B cell (primary cell): ENCODE data around the gene MINAR1. TPM values are rescaled to one million over a fixed set of nuclear protein-coding genes. Genes with fewer than 3 reads are reported as not detected.

ENCODE experiments used
- ATAC-seq: fragments of 200-7000 bp; cut with Tn5 transposase; one replicate; pipeline ENCODE4 v1.10.0; 2021; ENCODE audit warnings: low read depth, mild to moderate bottlenecking, moderate number of reproducible peaks, moderate library complexity
- CTCF ChIA-PET: fragments of 350-600 bp; sonication (Branson Sonifier 250); formaldehyde crosslinking; loops from one replicate; lab custom pipeline; 2021; ENCODE audit warnings: antibody characterized with exemption, inconsistent platforms; lab: Charles Lee
- POLR2A ChIA-PET: fragments of 350-600 bp; sonication (Branson Sonifier 250); formaldehyde crosslinking; loops from one replicate; lab custom pipeline; 2021; ENCODE audit warnings: antibody characterized with exemption; lab: Charles Lee
- DNase-seq: peaks from one replicate; pipeline ENCODE4 v3.0.0; 2013
- H2AFZ ChIP-seq: 2 replicates; pipeline ENCODE4 v1.6.1; 2012; ENCODE audit warnings: mild to moderate bottlenecking, low read depth, low read length; ENCODE audit not compliant: insufficient read depth, poor library complexity, severe bottlenecking
- H3K27ac ChIP-seq, 2 donors: 1 replicate in 1 of 2; 2 replicates in 1 of 2; pipeline ENCODE4 v1.5.1; 2012 to 2013; ENCODE audit warnings: low read length in 2 of 2, mild to moderate bottlenecking in 2 of 2, moderate library complexity in 1 of 2
- H3K27me3 ChIP-seq, 4 experiments: fragments of 200-600 bp in 1 of 4; sonication (generic) in 1 of 4; replicated peaks in 1 of 4; 1 replicate in 2 of 4; 2 replicates in 2 of 4; pipeline versions ENCODE4 v1.6.1 to v1.7.0; 2013 to 2016; ENCODE audit warnings: low read length in 3 of 4, mild to moderate bottlenecking in 2 of 4, mixed read lengths in 1 of 4, moderate library complexity in 1 of 4; ENCODE audit not compliant: insufficient read depth in 4 of 4, control insufficient read depth in 3 of 4; ENCODE audit errors: control extremely low read depth in 1 of 4
- H3K36me3 ChIP-seq, 2 experiments: replicated peaks in 1 of 2; 1 replicate in 1 of 2; 2 replicates in 1 of 2; pipeline versions ENCODE4 v1.6.1 to v1.7.1; 2013; ENCODE audit warnings: low read length in 1 of 2; ENCODE audit not compliant: insufficient read depth in 2 of 2, control insufficient read depth in 1 of 2; ENCODE audit errors: control extremely low read depth in 1 of 2, extremely low read depth in 1 of 2
- H3K4me1 ChIP-seq, 2 donors: fragments of 200-600 bp in 1 of 2; sonication (generic) in 1 of 2; 1 replicate in 1 of 2; 2 replicates in 1 of 2; pipeline versions ENCODE4 v1.5.1 to v1.6.1; 2013 to 2017; ENCODE audit warnings: low read length in 2 of 2; ENCODE audit not compliant: control insufficient read depth in 2 of 2, insufficient read depth in 2 of 2
- H3K4me2 ChIP-seq: replicated peaks from 2 replicates; pipeline ENCODE3; 2012; ENCODE audit warnings: mild to moderate bottlenecking, low read depth, low read length; ENCODE audit not compliant: poor library complexity, severe bottlenecking
- H3K4me3 ChIP-seq, 5 experiments: fragments of 200-600 bp in 1 of 5; sonication (generic) in 1 of 5; 1 replicate in 3 of 5; 2 replicates in 2 of 5; pipeline versions ENCODE4 v1.5.1 to v1.7.0; 2011 to 2016; ENCODE audit warnings: low read length in 4 of 5, mild to moderate bottlenecking in 4 of 5, low read depth in 2 of 5, control low read depth in 1 of 5, moderate library complexity in 1 of 5; ENCODE audit not compliant: insufficient read depth in 1 of 5; ENCODE audit errors: control extremely low read depth in 1 of 5, extremely low read depth in 1 of 5
- H3K79me2 ChIP-seq: fragments of 200-600 bp; sonication (generic); one replicate; pipeline ENCODE4 v1.6.0; 2016; ENCODE audit warnings: low read length; ENCODE audit not compliant: control insufficient read depth, insufficient read depth
- H3K9ac ChIP-seq: fragments of 200-600 bp; sonication (generic); 2 replicates; pipeline ENCODE4 v1.6.1; 2017; ENCODE audit warnings: mild to moderate bottlenecking, low read length, moderate library complexity
- H3K9me3 ChIP-seq, 3 donors: one replicate each; pipeline versions ENCODE4 v1.6.1 to v1.7.1; 2013; ENCODE audit warnings: low read length in 2 of 3; ENCODE audit not compliant: control insufficient read depth in 2 of 3, insufficient read depth in 1 of 3; ENCODE audit errors: control extremely low read depth in 1 of 3
- H4K20me1 ChIP-seq: 2 replicates; pipeline ENCODE4 v1.6.0; 2012; ENCODE audit warnings: mild to moderate bottlenecking, low read length; ENCODE audit not compliant: insufficient read depth, control insufficient read depth, poor library complexity, severe bottlenecking
- H3K27ac Mint-ChIP-seq: one replicate; pipeline ENCODE4 v1.8.0; 2021; ENCODE audit warnings: mixed read lengths
- H3K27me3 Mint-ChIP-seq: one replicate; pipeline ENCODE4 v1.8.0; 2021; ENCODE audit warnings: mixed read lengths
- H3K4me1 Mint-ChIP-seq: one replicate; pipeline ENCODE4 v1.8.0; 2021; ENCODE audit warnings: mixed read lengths
- H3K4me3 Mint-ChIP-seq: one replicate; pipeline ENCODE4 v1.8.0; 2021; ENCODE audit warnings: mixed read lengths
- H3K9me3 Mint-ChIP-seq: one replicate; pipeline ENCODE4 v1.8.0; 2022; ENCODE audit warnings: mixed read lengths; ENCODE audit not compliant: insufficient read depth
- CTCF ChIP-seq: fragments of 200-600 bp; IDR thresholded peaks from one replicate; pipeline ENCODE4 v1.8.0; 2022; ENCODE audit warnings: antibody characterized with exemption, mild to moderate bottlenecking
- EZH2 ChIP-seq: IDR thresholded peaks from 2 replicates; pipeline ENCODE4 v1.6.1; 2012; ENCODE audit warnings: borderline replicate concordance, low read depth, mild to moderate bottlenecking, moderate library complexity, low read length; ENCODE audit not compliant: insufficient read depth, poor library complexity, severe bottlenecking
- WGBS: methylation state at CpG from one replicate; pipeline ENCODE4 v1.1.5; 2013; ENCODE audit warnings: missing lambda C conversion rate; ENCODE audit not compliant: insufficient coverage; 5-methylcytosine and 5-hydroxymethylcytosine counted together
- intact Hi-C: fragments of 100-400 bp; cut with micrococcal nuclease; formaldehyde crosslinking; loops from one replicate; pipeline ENCODE4 v1.10.0; 2022
- polyA plus RNA-seq: library from polyadenylated mRNA; depleted of rRNA; stranded (reverse); fragments of >200 nt; gene quantifications from 2 replicates; pipeline ENCODE4 v1.2.3, GENCODE V29; 2012
- total RNA-seq, 2 donors: library from RNA; stranded (reverse); fragments of 120-200 nt in 1 of 2; gene quantifications; 1 replicate in 1 of 2; 2 replicates in 1 of 2; pipeline versions ENCODE4 v1.2.3 to v1.2.4, GENCODE V29; 2013 to 2022

The MINAR1 gene
- total and polyA plus RNA-seq, 2 donors (not counting 1 experiment from before 2014, with no cell fraction given), result 0.16 to 0.27 TPM

- Histone ChIP-seq H3K4me2 (no peak overlapping the region), H4K20me1 (no peaks in the 10 kb centered on the region), H3K27me3 (peaks cover 0 to 43% (median 24%) of the 10 kb centered on the region in 4 experiments), H2AFZ (no peak overlapping the region), H3K79me2 (no peaks in the 10 kb centered on the region), H3K36me3 (no peaks in the 10 kb centered on the region), H3K4me3 (no peak overlapping the region), H3K27ac (no peak overlapping the region), H3K9me3 (no peaks in the 10 kb centered on the region), H3K4me1 (peaks cover 12 to 14% of the 10 kb centered on the region in 2 donors), H3K9ac (no peak overlapping the region)
- intact Hi-C loops, result no loop called here
- no peaks in the 10 kb centered on the region for H3K9me3 Mint-ChIP-seq
- no peak for ATAC-seq
- no peak overlapping the region for H3K4me3 Mint-ChIP-seq
- ChIA-PET CTCF (interaction anchor here (1.0 kb wide), 1 partner anchor 69 kb away, joined by 3 read pairs; no protein-coding TSS in a partner anchor), POLR2A (no interaction called here)
- no peak for TF ChIP-seq CTCF
- no peak for TF ChIP-seq EZH2
- 63% methylated on average over 6 of the region's 12 CpGs for WGBS
- H3K27me3 Mint-ChIP-seq, result peaks cover 67% of the 10 kb centered on the region
- no peak overlapping the region for H3K27ac Mint-ChIP-seq
- DNase-seq, result no peak
- peaks cover 12% of the 10 kb centered on the region for H3K4me1 Mint-ChIP-seq
These were observed 1.3 kb downstream of the MINAR1 start for GRCh38 chr15:79433276-79433990.

DNA sequence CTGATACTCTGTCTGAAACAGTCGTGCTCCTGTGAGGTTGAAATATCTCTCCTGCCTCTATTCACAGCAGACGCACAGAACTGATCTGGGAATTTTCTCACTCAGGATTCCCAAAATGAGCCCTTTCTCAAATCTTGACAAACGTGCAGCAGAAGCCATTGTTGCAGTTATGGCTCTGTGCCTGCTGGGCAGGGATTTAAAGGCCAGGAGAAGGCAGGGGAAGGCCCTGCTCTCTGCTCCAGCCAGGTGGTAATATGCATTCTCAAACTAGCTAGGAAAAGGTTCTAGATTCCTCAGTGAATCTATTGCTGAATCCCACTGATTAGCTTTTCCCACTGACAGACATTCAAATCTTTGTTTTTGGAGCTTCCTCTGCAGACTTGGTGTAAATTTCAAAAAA, 2.2 kb downstream of the MINAR1 start:
- Mint-ChIP-seq H3K27me3 (peaks cover 60% of the 10 kb centered on the region), H3K9me3 (no peaks in the 10 kb centered on the region), H3K27ac (no peak overlapping the region), H3K4me3 (no peak overlapping the region), H3K4me1 (peaks cover 12% of the 10 kb centered on the region)
- no peak overlapping the region for H3K9ac ChIP-seq
- H4K20me1 ChIP-seq, result no peaks in the 10 kb centered on the region
- H3K27me3 ChIP-seq, result peaks cover 0 to 42% (median 23%) of the 10 kb centered on the region in 4 experiments
- no peaks in the 10 kb centered on the region for H3K79me2 ChIP-seq
- H3K4me1 ChIP-seq, result peaks cover 12 to 14% of the 10 kb centered on the region in 2 donors
- H2AFZ ChIP-seq, result no peak overlapping the region
- intact Hi-C loops, result no loop called here
- ChIA-PET CTCF (interaction anchor here (1.3 kb wide), 1 partner anchor 9 kb away, joined by 3 read pairs; no protein-coding TSS in a partner anchor), POLR2A (no interaction called here)
- H3K4me2 ChIP-seq, result no peak overlapping the region
- 89% methylated on average over 2 of the region's 3 CpGs for WGBS
- H3K36me3 ChIP-seq, result no peaks in the 10 kb centered on the region
- no peak overlapping the region for H3K4me3 ChIP-seq
- no peaks in the 10 kb centered on the region for H3K9me3 ChIP-seq
- no peak overlapping the region for H3K27ac ChIP-seq
- no peak for ATAC-seq
- TF ChIP-seq CTCF (no peak), EZH2 (no peak)
- no peak for DNase-seq
